Epidermal melanocyte (primary cell): ENCODE results near the gene SLC4A11.
A peak's percentile ranks its signal among the peaks of the same experiment; 100 is the strongest.

Experiments
- DNase-seq: peaks from one replicate; pipeline ENCODE4 v3.0.0; 2011; ENCODE audit warnings: low spot score; ENCODE audit not compliant: insufficient read length

Gene SLC4A11

DNA sequence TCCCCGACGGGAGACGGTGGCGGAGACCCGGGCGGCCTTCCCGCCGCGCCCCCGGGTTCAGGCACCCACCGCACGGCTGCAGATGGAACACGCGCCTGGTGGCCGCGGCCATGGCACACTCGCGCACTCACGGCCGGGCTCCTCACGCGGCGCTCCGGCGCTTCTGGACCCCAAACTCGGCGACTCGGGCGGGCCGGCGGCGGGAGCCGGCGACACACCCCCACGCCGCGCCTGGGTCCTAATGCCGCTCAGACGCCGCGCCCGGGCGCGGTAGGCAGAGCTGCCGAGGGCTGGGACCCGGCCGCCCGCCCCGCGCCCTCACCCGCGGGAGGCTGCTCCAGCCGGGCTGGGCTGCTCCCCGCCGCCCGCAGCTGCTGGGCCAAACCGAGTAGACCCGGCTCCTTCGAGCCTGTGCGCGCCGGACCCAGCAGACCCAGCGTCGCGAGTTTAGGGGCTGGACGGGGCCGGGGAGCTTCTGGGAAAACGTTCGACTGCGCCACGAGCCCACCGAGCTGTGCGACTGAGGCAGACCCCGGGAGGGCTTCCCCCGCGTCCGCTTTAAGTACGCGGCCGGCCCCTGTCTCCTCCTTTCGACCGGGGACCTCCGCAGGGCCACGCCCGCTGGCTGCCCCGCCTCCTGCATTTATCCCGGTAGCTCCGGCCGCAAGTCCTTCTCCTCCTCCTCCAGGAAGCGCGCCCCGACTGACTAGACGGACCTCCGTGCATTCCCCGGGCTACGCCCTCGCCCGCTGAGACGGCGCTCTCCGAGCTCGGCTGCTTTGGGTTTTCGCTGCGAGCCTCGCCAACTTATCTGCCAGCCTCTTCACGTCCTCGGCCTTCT is at the start of gene SLC4A11:
Gene SLC4A11, minus strand, starts transcription at position 165 of the 841 bp plus-strand sequence. Its CDS starts 53 bp downstream, at position 112.
- DNase-seq, result peak; percentile 64

DNA sequence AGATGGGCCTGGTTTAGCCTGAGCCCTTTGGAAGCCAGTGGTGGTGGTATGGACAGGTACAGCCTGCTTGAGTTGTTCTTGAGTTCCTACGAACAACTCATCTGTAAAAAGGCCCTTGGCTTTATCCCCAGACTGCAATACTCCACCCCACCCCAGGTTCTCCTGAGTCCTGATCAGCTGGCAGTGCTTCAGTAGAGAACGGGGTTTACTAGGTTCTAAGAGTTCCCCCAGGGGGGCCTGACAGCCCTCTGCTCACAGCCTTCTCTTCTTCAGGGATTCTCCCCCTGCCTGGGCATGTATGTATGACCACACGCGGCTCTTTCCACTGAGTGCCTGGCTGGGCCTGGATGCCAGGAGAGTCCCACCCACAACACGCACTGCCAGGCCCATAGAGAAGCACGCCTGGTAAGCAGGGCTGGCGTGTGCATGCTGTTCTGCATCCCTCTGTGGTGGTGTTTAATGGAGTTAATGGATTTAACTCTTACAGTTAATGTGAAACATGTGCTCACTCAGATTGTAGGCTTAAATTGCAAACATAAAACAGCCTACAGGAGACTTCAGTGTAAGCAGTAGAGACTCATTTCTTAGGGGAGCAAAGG is 44.3 kb upstream of the SLC4A11 start:
- no peak for DNase-seq

DNA sequence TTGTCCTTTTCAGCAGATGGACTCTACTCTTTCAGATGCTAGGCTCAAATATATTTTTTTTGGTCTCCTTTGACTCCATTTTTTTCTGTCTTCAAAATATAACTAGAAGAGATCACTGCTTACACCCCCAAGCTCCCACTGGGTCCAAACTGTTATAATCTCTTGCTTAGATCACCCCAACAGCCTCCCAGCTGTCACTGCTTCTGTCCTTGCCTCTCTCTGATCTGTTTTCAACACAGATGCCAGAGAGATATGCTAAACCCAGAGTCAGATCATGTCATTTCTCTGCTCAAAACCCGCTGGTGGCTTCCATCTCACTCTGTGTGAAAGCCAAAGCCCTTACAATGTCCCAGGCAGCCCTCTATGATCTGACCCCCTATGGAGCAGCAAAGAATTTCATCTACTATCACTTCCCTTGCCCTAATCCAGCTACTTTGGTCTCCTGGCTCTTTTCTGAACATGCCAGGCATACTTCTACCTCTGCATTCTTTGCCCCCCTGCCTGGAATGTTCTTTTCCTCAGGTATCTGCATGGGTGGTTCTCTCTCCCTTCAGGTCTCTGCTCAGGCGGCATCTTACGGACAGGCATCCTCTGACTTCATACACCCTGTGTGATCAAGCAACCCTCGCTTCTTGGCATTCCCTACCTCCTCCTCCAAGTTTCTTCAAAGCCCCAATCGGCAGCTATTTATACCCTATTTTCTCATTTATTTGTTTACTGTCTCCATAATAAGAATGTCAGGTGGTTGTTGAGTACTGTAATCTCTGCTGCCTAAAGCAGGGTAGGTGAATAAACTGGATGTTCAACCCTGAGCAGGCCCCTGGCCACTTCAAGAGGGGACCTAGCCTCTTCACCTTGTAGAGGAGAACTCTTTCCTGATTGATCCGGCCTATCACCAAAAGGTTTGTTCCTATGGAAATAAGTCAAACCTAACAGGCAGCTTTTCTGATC is 43.6 kb upstream of the SLC4A11 start:
- no peak for DNase-seq

DNA sequence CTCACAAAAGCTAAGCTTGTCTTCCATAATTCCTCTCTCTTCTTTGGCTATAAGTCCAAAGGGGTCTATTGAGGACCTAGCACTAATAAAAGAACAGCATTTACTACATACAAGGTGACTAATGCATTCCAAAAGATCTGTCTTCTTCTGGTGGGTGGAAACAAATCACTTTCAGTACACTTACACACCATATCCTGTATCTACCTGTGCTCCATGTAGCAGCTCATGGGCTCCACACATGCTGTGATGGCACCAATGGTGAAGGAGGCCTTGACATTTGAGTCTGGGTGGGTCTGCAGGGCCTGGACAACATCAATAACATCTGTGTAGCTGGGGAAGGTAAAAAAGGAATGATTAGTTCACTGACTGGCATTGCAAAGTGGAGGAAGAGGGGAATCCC is 42.4 kb upstream of the SLC4A11 start:
- no peak for DNase-seq

DNA sequence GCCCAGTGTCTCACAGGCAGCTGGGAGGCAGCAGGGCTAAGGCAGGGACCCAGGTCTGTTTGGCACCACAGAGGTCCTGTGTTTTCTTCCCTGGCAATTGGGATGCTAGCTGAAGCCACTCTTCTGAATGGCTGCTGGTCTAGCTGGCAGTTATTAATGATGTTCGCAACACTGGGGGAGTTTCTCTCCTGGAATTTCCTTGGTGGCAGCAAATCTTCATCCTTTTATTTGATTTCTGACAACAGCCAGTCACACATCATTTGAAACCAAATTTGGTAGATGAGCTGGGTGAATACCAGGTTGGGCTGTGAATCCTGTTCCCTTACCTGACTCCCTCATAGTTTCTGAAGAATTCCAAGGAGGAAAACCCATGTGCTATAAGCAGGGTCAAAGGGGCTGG is 40.8 kb upstream of the SLC4A11 start:
- no peak for DNase-seq

DNA sequence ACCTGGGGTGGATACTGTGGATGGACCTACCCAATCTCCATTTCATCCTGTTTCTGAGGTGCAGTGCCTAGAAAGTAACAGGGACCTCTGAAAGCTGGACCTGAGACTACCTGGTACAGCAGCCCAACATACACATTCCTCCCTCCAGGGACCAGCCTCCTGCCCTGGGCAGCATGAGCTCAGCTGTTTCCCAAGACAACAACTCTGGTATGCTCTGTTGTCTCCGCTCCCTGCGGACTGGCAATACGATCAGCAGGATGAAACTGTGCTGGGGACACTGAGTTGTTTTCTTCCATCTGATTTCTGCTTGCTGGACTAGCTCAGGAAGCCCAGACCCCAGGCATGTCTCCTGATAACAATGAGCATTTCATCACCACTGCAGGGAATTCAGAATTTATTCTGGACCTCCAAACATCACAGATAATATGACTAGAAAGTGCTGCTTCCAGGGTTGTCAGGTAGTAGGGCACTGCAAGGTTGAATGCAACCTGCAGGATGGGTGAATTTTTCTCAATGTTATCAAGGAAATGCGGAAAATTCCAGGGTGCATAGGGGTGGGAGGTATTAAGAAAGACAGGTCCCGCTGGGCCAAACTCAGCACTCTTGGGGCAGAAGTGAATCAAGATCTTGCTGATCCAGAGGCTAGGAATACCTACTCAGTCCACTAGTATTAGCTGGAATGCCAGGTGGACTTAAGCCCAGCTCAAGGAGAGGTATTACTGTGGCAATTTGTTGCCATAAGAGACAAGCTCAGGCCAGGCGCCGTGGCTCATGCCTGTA is 38.9 kb upstream of the SLC4A11 start:
- DNase-seq, result no peak

DNA sequence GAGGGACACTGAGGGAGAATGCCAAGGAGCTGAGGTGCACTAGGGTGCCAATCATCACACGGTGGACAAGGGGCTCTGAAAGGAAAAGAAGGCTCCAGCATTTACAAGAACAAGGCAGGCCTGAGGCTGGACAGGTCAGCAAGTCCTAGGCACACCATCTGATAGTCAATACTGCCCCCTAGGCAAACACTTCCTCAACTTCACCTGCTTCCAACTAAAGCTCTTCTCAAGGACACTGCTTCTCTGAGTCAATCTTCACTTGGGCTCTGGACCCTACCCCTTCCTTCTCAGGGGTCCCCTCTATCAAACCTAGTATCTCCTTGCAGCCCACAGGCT is 37.7 kb upstream of the SLC4A11 start:
- no peak for DNase-seq

DNA sequence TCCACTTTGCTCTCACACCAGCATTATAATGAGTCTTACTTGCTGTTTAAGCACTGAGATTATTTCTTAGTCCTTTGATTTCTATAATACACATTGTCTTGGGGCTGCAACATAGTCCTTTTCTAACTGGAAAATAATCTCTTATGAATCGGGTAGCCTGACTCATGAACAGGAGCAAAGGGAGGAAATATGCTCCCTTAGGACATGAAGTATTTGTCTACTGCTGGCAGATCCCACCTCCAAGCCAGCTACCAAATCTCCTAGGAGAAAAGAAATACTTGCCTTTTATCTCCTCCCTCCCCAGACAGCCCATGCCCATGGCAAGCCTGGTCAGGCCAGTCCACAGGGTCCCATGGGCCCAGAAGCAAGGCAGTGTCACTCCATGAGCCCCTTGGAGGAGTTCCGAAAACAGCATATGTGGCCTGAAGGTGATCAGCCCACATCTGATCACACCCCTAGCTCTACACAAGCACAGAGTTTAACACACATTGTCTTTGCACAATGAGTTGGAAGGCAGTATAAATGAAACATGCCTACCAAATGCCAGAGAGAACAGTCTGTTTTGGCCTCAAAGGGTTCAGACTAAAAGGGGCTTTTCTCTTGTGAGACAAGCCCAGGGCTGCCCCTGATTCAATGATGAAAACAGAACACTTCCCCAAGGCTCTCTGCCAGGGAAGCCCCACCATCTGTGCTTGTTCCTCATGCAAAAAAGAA is 37.1 kb upstream of the SLC4A11 start:
- DNase-seq, result no peak

DNA sequence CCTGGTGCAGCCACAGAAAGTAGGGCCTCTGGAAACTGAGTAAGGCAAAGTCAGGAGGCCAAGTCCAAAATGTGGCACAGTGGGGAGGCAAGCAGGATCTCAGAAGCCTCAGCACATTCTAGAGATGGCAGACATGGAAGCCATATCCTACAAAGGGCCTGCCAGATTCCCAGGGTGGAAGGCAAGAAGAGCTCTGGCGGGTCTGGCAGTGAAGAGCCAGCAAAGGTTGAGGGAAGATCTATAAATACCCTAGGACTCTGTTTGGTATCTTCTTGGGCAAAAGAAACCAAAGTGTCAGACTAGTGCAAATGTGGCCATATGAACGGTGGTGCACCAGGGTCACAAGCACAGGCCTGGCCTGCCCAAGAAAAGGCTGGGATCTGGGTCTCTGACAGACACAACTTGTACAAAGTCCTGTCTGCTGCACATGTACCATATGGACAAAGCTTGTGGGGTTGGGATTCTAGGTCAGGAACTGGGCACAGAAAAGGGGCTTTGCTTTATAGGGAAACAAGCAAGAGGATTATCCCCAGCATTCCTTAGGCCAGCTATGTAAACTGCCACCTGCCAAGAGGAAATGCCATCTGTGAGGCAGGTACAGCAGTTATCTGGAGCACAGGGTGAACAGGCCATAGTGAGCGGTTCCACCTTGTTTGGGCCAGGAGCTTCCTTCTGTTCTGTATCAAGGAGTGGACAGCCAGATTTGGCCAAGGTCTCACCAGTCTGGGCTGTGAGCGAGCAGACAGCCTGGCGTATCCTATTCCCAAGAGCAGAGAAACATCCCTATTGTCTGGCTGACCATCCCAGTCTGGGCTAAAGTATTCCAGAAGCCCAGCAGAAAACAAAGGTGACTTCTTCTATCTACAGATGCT is 36.3 kb upstream of the SLC4A11 start:
- DNase-seq, result no peak

DNA sequence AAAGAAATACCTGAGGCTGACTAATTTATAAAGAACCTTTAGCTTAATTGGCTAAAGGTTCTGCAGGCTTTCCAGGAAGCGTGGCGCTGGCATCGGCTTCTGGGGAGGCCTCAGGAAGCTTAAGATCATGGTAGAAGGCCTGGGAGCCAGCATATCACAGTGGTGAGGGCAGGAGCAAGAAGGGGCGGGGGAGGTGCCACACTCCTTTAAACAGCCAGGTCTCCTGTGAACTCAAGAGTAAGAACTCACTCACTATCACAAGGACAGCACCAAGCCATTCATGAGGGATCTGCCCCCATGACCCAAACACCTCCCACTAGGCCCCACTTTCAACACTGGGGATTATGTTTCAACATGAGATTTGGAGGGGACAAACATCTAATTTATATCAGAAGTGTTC is 34.4 kb upstream of the SLC4A11 start:
- no peak for DNase-seq

DNA sequence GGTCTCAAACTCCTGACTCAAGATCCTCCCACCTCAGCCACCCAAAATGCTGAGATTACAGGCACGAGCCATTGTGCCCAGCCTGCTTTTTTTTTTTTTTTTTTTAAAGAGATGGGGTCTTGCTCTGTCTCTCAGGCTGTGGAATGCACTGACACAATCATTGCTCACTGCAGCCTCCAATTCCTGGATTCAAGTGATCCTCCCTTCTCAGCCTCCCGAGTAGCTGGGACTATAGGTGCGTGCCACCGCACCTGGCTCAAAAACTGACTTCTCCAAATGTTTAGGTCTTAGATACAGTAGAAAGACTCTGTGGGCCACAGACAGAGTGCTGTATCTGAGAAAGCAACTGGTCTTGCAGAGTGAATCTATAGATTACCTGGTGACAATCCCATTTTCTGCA is 31.1 kb upstream of the SLC4A11 start:
- DNase-seq, result no peak

DNA sequence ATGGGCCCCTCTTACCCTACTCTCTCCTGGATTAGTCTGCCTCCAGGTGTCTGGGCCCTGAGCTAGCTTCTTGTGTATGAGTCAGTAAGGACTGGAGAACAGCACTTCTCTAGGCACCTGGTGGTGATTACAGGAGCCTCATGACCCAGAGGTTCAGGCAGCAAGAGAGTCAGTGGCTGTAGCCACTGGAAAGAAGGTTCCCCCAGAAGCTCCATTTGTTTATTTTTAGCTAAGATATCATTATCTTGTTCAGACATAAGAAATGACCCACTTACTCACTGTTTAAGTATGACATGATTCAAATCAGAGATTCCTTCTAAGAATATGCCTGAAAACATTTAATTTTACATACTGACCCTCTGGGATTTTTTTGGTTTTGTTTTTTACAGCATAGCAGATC is 23.6 kb upstream of the SLC4A11 start:
- DNase-seq, result no peak

DNA sequence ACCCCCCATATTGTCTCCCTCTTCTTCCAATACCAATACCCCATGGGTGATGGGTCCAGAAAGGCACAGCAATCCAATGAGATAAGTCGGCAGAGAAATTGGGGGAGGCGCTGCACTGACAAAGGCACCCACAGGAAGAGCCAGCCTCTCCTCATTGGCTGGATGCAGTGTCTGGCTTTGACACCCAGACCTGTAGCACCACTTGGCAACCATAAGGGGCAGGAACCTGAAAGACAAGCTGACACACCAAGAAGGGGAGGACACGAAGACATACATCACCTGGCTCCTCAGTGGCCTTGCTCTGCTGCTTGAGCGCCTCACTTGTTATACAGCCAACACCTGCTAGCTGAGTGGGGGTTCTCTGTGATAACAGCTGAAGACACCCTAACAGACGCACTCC is 19.4 kb upstream of the SLC4A11 start:
- no peak for DNase-seq

DNA sequence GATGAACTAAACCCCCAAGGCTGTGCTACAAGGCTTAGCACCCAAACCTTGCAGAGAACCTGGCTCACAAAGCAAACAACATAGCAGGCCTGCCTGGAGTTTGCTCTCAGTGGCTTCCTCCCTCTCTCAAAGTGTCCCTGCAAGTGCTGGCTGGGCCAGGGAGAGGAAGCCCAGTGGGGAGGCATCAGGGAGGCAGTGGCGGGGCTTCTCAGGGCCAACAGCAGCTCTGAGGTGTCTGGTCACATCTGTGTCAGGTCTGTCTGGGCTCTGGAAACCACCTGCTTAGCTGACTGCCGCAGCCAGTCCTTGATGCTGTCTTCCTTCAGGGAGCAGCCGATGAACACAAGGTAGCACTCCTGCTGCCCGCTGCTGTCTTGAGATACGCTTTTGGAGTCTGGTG is 16.7 kb upstream of the SLC4A11 start:
- no peak for DNase-seq

DNA sequence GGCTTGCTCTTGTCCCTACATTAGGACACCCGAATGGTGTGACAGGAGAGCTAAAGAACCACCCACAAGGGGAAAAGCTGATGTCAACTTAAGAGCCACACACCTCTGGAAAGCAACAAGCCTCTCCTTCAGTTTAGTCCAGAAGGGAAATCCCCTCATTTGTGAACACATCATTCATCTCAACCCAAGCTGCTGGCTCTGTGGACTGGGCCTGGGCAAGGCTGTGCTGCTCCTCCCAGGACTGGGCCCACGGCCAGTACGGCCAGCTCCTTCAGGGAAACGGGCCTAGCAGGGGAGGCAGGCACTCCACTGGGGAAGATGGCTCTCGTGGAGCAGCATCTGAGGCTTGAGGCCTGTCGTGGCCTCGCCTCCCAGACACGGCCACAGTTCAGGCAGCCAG is 12.8 kb upstream of the SLC4A11 start:
- no peak for DNase-seq

DNA sequence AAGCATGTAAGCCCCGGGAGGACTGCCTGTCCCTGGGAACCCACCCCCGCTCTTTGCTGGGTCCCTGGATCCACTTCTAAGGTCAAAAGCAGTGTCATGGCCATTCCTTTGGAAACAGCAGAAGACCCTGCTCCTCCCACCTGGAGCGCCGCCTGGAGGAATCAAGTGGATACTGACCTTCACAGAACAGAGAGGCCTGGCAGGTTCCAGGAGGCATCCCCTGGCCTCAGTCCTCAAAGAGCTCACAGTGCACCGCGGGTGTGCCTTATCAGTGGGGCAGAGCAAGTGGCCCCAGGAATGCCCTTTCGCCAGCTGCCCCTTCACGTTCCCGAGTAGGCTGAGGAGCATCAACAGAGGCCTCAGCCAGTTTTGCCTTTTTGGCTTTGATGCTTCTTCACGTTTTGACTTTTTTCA is 11.1 kb upstream of the SLC4A11 start:
- DNase-seq, result no peak

DNA sequence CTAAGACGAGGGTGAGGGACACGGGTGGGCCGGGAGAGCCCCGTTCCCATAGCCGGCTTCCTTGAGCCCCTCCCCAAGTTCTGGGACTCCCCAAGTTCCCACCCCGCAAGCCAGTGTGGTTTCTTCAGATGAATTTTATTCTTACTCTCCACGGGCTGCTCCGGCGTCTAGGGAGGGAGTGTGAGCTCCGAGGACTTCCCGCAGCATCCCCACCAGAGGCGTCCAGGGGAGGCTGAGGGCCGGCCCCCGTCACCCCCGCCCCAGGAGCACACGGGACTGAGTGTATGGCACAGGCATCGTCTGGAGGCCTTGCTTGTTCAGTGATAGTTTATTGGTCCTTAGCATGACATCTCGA is 10.0 kb upstream of the SLC4A11 start:
- DNase-seq, result peak; percentile 20

DNA sequence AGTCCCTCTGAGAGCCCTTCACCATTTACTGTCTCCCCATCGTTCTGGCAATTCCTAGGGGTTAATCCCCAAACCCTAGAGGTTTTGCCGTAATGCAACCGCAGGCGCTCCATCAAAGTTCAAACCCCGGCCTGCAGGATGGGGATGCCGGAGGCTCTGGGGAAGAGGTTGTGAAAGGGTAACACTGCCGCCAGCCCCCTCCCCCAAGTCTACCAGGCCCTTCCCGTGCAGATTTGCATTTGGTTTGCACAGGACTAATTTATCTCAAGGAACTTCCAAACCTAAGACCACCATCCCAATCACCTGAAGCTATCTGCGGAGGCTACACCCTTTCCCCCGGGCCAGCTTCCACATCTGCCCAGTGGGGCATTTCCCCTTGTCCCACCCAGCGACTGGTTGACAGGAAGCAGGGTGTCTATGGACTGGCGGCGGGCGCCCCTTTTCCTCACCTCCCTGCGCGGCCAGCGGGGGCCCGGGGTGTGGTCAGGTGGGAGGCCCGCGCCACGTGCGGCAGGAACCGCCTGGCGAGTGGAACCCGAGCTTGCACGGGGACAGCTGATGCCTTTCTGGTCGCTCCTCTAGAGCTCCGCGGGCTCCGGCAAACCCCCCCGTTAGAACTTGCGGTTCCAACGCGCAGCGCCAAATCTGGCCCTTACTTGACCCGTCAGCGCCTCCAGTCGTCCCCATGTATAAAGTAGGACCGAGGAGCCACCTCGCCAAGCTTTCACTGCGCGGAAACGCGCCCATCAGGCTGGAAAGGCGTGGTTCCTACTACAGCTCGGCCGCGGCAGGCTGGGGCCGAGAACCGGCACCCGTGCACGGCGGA is 9.4 kb upstream of the SLC4A11 start:
- no peak for DNase-seq

DNA sequence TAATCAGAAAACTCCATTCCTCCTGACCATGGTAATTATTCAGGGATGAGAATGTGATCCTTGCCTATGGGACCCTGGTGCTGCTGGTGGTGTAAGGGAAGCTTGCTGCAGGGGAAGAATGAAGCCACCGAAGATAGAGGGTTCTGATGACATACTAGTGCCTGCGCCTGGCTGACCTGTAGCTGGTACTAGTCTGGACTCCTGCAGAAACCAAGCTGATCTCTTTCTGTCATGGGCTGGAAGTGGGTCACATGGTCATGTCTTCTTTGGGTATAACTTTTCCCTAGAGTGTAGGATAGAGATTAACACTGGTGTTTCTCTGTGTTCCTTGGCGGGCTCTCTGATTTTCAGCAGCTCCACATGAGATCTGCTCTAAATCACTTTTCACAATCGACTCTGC is 8.6 kb upstream of the SLC4A11 start:
- no peak for DNase-seq
